RWPE2 (cell line): ENCODE measurements around the gene HSF2BP.

ENCODE experiments used
- ATAC-seq: fragments of 200-7000 bp; cut with Tn5 transposase; 3 replicates; pipeline ENCODE4 v1.9.1; 2021; ENCODE audit warnings: low read depth
- DNase-seq: peaks from one replicate; pipeline ENCODE4 v3.0.0-alpha.2; 2020; ENCODE audit warnings: low spot score
- H3K27ac ChIP-seq: fragments of 450-650 bp; 2 replicates; pipeline ENCODE4 v1.5.1; 2017; ENCODE audit warnings: mild to moderate bottlenecking; ENCODE audit not compliant: poor library complexity, severe bottlenecking
- H3K27me3 ChIP-seq: fragments of 250-450 bp; sonication (Bioruptor Pico); 2 replicates; pipeline ENCODE4 v1.5.1; 2021; ENCODE audit warnings: mild to moderate bottlenecking, moderate library complexity; ENCODE audit not compliant: insufficient read depth, poor library complexity, severe bottlenecking
- H3K36me3 ChIP-seq: fragments of 250-450 bp; sonication (Bioruptor Pico); 2 replicates; pipeline ENCODE4 v1.5.1; 2020; ENCODE audit warnings: low read depth, mild to moderate bottlenecking, moderate library complexity
- H3K4me1 ChIP-seq: fragments of 250-450 bp; sonication (Bioruptor Pico); 2 replicates; pipeline ENCODE4 v1.5.1; 2021; ENCODE audit warnings: mild to moderate bottlenecking, moderate library complexity; ENCODE audit not compliant: insufficient read depth, poor library complexity, severe bottlenecking
- H3K4me3 ChIP-seq: fragments of 250-450 bp; sonication (Bioruptor Pico); 2 replicates; pipeline ENCODE4 v1.5.1; 2021; ENCODE audit warnings: mild to moderate bottlenecking, moderate library complexity; ENCODE audit not compliant: severe bottlenecking
- H3K9me3 ChIP-seq: fragments of 250-450 bp; sonication (Bioruptor Pico); 2 replicates; pipeline ENCODE4 v1.5.1; 2021; ENCODE audit warnings: mild to moderate bottlenecking, moderate library complexity; ENCODE audit not compliant: severe bottlenecking
- TF ChIP-seq, protein P1 (sequence below): fragments of 450-650 bp; IDR thresholded peaks from one replicate; pipeline ENCODE4 v1.5.1; 2017; ENCODE audit warnings: mild to moderate bottlenecking, moderate library complexity; ENCODE audit not compliant: poor library complexity, severe bottlenecking

The HSF2BP gene

DNA sequence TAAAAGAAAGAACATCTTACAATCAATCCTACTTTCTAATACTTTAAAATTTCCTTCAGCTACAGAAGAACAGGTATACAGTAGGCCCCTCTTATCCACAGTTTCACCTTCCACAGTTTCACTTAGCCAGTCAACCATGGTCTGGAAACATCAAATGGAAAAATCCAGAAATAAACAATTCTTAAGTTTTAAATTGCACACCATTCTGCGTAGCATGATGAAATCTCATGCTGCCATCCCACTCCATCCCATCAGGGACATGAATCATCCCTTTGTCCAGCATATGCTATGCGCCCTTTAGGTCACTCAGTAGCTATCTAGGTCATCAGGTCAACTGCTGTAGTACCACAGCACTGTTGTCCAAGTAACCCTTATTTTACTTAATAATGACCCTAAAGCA is 67.7 kb downstream of the HSF2BP start:
- H3K27ac ChIP-seq, result peak overlapping the region; percentile 100
- TF ChIP-seq, protein P1, sequence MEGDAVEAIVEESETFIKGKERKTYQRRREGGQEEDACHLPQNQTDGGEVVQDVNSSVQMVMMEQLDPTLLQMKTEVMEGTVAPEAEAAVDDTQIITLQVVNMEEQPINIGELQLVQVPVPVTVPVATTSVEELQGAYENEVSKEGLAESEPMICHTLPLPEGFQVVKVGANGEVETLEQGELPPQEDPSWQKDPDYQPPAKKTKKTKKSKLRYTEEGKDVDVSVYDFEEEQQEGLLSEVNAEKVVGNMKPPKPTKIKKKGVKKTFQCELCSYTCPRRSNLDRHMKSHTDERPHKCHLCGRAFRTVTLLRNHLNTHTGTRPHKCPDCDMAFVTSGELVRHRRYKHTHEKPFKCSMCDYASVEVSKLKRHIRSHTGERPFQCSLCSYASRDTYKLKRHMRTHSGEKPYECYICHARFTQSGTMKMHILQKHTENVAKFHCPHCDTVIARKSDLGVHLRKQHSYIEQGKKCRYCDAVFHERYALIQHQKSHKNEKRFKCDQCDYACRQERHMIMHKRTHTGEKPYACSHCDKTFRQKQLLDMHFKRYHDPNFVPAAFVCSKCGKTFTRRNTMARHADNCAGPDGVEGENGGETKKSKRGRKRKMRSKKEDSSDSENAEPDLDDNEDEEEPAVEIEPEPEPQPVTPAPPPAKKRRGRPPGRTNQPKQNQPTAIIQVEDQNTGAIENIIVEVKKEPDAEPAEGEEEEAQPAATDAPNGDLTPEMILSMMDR, result no peak
- no peak for DNase-seq

DNA sequence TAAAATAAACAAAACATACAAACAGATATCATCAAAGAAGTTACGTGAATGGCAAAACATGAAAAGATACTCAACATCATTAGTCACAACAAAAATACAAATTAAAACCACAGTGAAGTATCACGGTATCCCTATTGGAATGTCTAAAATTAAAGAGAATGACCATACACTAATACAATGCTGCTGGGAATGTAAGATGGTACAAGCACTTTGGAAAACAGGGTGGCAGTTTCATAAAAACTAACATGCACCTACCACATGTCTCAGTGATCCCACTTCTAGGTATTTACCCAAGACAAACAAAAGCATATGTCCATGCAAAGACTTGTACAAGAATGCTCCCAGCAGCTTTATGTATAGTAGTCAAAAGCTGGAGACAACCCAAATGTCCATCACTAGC is 69.1 kb downstream of the HSF2BP start:
- Histone ChIP-seq H3K9me3 (no peaks in the 10 kb centered on the region), H3K4me3 (no peak overlapping the region), H3K27me3 (no peaks in the 10 kb centered on the region), H3K36me3 (peaks cover 47% of the 10 kb centered on the region), H3K27ac (peak overlapping the region; percentile 100), H3K4me1 (peaks cover 64% of the 10 kb centered on the region)
- TF ChIP-seq, protein P1, result no peak
- DNase-seq (no peak), ATAC-seq (peak; percentile 52)

More for the DNA sequence above, 67.7 kb downstream of the HSF2BP start:
- no peak overlapping the region for H3K4me3 ChIP-seq
- peaks cover 61% of the 10 kb centered on the region for H3K4me1 ChIP-seq
- no peaks in the 10 kb centered on the region for H3K27me3 ChIP-seq
- ATAC-seq, result no peak
- H3K36me3 ChIP-seq, result peaks cover 55% of the 10 kb centered on the region
- no peaks in the 10 kb centered on the region for H3K9me3 ChIP-seq

DNA sequence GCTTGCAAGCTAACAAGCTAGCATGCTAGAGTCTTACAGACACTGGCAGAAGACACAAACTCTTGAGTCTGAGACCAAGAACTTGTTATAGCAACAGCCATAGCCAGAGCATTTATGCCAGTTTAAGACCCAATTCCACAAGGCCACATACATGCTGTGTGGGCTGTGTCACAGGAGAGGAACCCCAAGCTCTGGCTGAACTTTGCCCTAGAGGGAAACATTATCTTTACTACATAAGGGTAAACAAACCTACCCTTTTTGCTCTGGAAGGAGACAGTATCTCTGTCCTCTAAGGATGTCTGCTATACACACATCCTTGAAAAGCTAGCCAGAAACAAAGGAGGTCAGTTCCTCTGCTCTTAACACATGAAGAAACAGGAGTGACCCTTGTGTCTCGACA is 70.3 kb downstream of the HSF2BP start:
- no peaks in the 10 kb centered on the region for H3K9me3 ChIP-seq
- DNase-seq, result no peak
- TF ChIP-seq, protein P1, result no peak
- H3K27me3 ChIP-seq, result no peaks in the 10 kb centered on the region
- peaks cover 48% of the 10 kb centered on the region for H3K36me3 ChIP-seq
- no peak overlapping the region for H3K4me3 ChIP-seq
- H3K4me1 ChIP-seq, result peaks cover 62% of the 10 kb centered on the region
- ATAC-seq, result no peak
- H3K27ac ChIP-seq, result peak overlapping the region; percentile 100

DNA sequence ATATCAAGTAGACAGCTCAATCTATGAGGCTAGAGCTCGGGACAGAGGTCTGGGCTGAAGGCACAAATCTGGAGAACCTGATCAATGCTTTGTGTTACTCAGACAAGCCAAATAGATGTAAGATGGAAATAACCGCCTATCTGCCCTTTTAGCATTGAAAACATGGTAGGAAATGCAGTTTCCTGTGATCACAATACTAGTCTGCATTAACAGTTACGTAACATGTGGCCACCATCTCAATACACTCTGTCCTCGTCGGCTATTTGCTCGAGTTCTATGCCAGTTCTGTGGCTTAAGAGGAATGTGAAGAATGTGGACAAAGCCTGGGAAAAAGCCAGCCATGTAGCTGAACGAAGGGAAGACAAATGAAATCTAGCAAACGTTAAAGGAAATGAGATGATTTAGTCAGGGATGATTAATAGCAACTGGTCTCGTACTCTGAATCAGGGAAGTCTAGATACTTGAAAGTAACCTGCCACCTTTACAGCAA is 73.3 kb downstream of the HSF2BP start:
- Histone ChIP-seq H3K9me3 (no peaks in the 10 kb centered on the region), H3K4me1 (peaks cover 44% of the 10 kb centered on the region), H3K27me3 (no peaks in the 10 kb centered on the region), H3K4me3 (no peak overlapping the region), H3K27ac (peak overlapping the region; percentile 100), H3K36me3 (peaks cover 27% of the 10 kb centered on the region)
- peak; percentile 94 for ATAC-seq
- peak; percentile 84 for DNase-seq
- TF ChIP-seq, protein P1, result no peak

DNA sequence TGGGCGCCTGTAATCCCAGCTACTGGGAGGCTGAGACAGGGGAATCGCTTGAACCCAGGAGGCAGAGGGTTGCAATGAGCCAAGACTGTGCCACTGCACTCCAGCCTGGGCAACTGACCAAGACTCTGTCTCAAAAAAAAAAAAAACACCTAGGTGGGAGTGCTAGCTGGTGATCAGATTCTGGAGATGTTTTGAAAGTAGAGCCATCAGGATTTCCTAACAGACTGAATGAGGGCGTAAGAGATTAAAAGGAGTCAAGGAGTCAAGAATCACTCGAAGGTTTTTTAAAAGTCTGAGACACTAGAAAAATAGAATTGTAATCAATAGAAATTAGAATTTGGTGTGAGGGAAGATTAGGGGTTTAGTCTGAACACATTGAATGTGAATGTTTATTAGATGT is 73.8 kb downstream of the HSF2BP start:
- peaks cover 22% of the 10 kb centered on the region for H3K36me3 ChIP-seq

More for the DNA sequence above, 73.8 kb downstream of the HSF2BP start:
- ATAC-seq (no peak), DNase-seq (no peak)
- Histone ChIP-seq H3K4me1 (peaks cover 39% of the 10 kb centered on the region), H3K27me3 (no peaks in the 10 kb centered on the region), H3K4me3 (no peak overlapping the region), H3K9me3 (no peaks in the 10 kb centered on the region), H3K27ac (peak overlapping the region; percentile 100)
- TF ChIP-seq, protein P1, result no peak
